ENCODE measurements around the gene UBAC2.

The UBAC2 gene

GRCh38 chr13:99415851-99416331 lies 215.2 kb downstream of the UBAC2 start:
- H3K27ac ChIP-seq: peak overlapping the region in 1 of 2 donors; percentile 54
- TF ChIP-seq, protein P1, sequence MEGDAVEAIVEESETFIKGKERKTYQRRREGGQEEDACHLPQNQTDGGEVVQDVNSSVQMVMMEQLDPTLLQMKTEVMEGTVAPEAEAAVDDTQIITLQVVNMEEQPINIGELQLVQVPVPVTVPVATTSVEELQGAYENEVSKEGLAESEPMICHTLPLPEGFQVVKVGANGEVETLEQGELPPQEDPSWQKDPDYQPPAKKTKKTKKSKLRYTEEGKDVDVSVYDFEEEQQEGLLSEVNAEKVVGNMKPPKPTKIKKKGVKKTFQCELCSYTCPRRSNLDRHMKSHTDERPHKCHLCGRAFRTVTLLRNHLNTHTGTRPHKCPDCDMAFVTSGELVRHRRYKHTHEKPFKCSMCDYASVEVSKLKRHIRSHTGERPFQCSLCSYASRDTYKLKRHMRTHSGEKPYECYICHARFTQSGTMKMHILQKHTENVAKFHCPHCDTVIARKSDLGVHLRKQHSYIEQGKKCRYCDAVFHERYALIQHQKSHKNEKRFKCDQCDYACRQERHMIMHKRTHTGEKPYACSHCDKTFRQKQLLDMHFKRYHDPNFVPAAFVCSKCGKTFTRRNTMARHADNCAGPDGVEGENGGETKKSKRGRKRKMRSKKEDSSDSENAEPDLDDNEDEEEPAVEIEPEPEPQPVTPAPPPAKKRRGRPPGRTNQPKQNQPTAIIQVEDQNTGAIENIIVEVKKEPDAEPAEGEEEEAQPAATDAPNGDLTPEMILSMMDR (IDR thresholded peaks at IDR 0.05): no peak
- H3K4me3 ChIP-seq: no peak overlapping the region
- DNase-seq (ENCODE audit: low spot score): no peak

GRCh38 chr13:99416411-99417121 lies 215.9 kb downstream of the UBAC2 start:
- no peak for DNase-seq (ENCODE audit: low spot score)
- TF ChIP-seq, protein P1 (IDR thresholded peaks at IDR 0.05): no peak
- no peak overlapping the region for H3K27ac ChIP-seq
- H3K4me3 ChIP-seq: no peak overlapping the region

DNA sequence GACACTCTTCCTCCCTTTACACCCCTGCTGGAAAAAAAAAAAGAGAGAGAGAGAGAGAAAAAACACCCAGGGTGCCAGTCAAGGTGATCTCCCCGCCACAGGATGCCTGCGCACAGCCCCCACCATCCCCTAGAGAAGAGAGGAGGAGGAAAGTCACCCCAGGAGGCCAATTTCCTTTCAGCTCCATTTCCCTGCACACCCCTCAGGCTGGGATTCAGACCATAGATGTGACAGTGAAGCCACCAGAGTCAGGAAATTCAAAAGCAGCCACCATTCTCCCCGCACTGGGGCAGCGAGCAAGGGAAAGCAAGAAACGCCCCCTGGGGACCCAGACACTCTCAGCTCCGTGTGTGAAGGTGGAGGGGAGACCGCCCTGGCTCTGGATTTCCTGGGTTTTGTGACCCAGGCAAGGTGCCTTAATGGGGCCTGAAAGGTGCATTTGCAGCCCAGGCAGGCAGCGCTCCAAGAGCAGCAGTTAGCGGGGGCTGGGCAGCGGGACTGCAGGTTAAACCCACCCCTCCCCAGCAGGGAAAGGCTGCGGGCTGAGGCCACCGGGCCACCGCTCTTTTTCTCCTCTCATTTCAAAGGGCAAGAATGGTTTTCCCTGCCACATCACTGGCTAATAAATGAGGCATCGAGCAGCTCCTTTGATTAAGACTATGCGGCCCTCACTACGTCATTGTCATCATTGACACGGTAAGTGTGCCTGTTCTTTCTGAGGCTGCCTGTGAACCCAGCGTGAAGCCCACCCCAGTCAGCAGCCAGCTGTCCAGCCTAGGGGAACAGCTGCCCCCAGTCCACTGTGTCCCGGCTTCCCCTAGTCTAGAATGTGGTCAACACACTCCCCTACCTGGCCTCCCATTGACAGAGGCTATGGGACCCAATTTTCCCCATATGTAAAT lies 216.8 kb downstream of the UBAC2 start:
- Histone ChIP-seq H3K27ac (no peak overlapping the region), H3K4me3 (no peak overlapping the region)
- no peak for DNase-seq (ENCODE audit: low spot score)
- TF ChIP-seq, protein P1 (IDR thresholded peaks at IDR 0.05): no peak

DNA sequence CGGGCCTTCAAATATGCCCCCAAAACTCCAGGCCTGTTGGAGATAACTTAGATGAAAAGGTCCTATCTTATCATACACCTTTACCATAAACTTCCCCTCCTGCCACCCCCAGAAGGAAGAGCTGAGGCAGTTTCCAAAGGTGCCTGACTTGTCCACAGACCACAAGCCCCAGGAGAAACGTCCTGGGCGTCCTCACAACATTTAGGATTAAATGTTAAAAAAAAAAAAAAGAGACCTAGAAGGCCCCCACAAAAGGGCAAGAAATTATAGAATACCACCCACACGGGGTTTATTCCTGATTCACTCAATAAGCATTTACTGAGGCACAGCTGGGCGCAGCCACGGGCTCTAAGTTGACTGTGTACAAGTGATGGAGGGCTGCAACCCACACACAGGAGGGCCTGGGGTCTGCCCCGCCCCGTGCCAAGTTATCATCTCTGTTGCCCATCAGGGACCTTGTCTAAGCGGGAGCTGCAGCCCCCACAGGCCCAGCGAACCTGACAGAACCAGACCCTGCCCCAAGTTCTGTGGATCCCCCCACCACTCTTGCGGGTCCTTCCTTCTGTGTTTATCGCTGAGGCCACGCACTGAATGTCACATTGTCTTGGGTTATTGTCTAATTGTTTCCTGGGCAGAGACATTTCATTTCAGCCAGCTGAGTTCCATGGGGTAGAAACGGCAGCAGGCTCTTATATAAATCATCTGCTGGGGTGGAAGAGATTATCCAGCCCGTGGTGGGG lies 217.6 kb downstream of the UBAC2 start:
- H3K4me3 ChIP-seq: no peak overlapping the region
- TF ChIP-seq, protein P1 (IDR thresholded peaks at IDR 0.05): no peak
- no peak overlapping the region for H3K27ac ChIP-seq
- no peak for DNase-seq (ENCODE audit: low spot score)

DNA sequence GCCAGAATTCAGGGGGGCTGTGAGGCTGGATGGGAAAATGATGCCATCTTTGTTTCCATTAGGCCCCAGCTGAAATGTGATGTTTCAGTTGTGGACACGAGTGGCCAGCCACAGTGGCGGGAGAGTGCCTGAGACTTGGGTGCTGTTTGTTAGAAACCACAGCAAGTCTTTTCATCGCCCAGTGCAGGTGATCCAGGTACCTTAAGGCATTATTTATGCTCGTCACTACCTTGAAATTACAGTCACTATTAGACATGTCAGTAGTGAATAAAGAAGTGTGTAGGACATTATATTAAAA lies 218.1 kb downstream of the UBAC2 start:
- no peak for DNase-seq (ENCODE audit: low spot score)
- H3K4me3 ChIP-seq: no peak overlapping the region
- TF ChIP-seq, protein P1 (IDR thresholded peaks at IDR 0.05): no peak
- no peak overlapping the region for H3K27ac ChIP-seq

DNA sequence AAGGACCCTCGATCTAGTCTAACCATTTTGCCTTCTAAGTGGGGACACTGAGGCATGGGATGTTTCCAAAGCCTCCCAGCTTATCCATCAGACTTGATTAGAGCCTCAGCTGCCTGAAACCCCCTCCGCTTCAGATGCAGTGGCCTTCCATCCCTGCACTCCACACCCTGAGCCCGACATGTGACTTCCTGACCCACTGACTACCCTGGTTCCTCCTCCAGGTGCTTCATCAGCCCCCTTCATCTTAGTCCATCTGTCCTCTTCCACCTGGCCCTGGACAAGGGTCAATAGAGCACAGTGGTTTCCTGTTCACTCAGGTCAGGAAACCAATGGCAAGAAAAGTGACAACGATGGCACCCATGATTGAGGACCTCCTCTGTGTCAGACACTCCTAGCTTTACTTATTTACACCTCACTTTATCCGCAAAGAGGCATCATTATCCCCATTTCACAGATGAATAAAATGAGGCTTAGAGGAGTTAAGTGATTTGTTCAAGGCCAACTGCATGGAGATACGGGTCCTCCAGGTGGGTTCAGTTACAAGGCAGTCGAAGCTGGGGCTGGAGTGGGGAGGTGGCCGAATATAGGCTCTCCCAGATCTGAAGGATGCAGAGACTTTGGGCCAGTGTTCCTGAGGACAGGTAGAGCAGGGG lies 219.1 kb downstream of the UBAC2 start:
- TF ChIP-seq, protein P1 (IDR thresholded peaks at IDR 0.05): no peak

More for the DNA sequence above, 219.1 kb downstream of the UBAC2 start:
- H3K4me3 ChIP-seq: no peak overlapping the region
- no peak overlapping the region for H3K27ac ChIP-seq
- DNase-seq (ENCODE audit: low spot score): no peak

Data from coronary artery (tissue), 2 donors.